GM19025 (cell line): ENCODE results near the gene SYNDIG1.
"Not testable (repeated sequence)": the region's sequence is repeated elsewhere in the genome, so short reads cannot be mapped to it uniquely, and the experiment has no call there.

Experiments used
- ATAC-seq: cut with Tn5 transposase; IDR thresholded peaks from one replicate; pipeline ENCODE4 v1.9.1; 2021; ENCODE audit warnings: mild to moderate bottlenecking, low read depth, moderate library complexity; ENCODE audit not compliant: unreplicated experiment

Gene SYNDIG1

DNA sequence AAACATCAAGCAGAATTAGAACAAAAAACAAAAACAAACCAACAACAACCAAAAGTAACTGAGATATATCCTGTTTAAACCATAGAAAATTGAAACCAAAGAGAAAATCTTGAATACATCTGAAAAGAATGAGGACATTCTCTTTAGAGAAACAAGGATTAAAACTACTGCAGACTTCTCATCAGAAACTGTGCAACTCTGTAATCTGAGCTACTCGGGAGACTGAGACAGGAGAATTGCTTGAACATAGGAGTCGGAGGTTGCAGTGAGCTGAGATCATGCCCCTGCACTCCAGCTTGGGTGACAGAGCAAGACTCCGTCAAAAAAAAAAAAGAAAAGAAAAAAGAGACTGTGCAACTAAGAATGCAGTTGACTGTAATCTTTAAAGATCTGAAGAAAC lies 153.4 kb downstream of the SYNDIG1 start:
- ATAC-seq = no peak

DNA sequence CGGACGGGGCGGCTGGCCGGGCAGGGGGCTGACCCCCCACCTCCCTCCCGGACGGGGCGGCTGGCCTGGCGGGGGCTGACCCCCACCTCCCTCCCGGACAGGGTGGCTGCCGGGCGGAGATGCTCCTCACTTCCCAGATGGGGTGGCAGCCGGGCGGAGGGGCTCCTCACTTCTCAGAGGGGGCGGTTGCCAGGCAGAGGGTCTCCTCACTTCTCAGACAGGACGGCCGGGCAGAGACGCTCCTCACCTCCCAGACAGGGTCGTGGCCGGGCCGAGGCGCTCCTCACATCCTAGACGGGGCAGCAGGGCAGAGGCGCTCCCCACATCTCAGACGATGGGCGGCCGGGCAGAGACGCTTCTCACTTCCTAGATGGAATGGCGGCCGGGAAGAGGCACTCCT lies 156.7 kb downstream of the SYNDIG1 start:
- not testable (repeated sequence) for ATAC-seq

DNA sequence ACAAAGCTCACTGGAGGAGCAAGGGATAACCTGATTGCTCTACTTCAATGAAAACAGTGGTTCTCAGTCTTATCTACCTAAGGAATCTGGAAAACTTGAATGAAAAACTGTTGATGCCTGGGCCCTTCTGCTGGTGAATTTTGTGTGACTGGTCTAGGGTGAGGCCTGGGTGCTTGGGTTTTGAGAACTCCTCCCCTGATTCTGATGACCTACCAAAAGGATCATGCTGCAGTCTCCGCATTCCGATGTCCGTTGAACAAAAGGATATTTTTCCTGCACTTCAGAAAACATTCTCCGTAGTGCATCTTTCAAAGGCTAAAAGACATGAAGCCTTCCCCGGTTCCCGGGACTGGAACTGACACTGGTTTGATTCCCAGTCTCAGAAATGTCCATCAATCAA lies 157.9 kb downstream of the SYNDIG1 start:
- no peak for ATAC-seq

DNA sequence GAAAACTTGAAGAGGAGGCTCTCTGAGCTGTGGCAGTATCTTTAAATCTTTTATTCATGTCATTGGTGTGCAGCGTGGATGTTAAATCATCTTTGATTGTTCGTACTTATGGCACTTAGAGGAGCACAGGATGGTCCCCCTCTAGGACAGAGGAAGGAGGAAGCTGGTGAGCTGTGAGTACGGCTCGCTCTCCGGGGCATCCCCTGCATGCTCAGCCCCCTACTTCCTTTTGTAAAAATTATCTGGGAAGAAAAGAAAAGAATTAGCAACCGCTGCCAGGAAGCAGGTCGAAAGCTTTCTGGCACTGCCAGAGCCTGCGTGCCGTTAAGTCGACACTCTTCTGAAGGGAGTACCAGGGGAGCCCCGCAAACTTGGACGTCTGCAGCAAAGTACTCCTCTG lies 158.5 kb downstream of the SYNDIG1 start:
- ATAC-seq = no peak

DNA sequence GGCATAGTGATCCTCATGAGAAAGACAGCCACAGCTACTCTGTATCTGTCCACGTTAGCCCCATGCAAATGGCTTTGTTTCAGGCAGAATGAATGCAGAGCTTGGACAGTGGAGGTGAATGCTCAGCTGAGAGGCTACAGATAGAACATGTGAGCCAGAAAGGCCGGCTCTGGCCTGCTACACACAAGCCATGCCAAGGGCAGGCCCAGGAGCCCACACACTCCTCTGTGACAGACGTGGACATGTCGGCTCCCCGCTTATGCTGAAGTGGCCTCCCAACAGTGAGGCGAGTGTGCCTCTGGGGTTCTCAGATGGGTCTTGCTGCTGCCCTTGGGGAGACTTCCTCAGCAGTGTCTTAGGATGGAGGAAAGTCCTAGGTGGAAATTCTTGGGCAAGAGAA lies 159.6 kb downstream of the SYNDIG1 start:
- ATAC-seq = no peak

DNA sequence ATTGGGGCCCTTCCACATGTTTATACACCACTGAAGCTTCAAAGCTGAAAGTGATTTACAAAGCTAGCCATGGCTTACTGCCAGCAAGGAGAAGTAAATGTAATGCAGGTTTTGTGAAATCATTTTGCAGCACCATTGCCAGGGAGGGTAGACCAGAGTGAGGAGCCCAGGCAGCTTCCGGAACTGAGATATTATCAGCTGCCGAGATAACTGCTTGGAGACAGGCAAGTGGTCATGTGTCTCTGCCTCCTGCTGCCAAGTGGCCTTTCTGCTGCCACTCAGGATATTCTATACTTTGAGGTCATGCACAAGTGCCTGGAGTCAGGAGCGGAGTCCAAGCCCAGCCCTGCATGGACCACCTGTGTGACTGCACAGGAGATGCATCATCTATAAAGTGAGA lies 160.2 kb downstream of the SYNDIG1 start:
- ATAC-seq = no peak

DNA sequence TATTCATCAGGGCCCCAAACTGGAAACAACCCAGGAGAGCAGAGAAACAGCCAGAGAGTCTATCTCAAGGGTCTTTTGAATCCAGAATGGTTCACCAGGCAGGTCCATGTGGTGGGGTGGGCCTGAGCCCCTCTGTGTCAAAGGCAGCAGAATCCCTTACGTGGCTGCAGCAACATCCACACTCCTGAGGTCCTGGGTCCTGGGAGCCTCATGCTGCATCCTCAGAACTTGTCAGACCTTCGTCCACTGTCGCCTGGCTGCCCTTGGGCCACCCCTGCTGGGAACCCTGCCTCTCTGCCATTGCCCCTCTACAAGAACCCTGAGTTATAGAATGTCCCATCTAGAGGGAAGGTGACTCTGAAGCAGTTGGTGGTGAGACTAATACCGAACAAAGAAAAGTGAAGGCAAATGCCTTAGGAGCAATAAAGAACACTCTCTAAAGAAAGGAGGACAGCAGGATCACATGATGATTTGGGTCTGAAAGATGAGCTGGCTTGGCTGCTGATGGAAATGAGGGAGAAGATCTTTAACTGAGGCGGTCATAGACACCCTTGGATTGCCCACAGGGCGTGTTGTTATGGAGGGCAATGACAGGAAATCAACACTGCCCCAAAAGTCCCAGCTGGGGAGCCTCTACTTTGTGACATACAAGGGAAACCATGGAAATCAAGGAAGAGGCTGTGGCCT lies 161.2 kb downstream of the SYNDIG1 start:
- no peak for ATAC-seq

DNA sequence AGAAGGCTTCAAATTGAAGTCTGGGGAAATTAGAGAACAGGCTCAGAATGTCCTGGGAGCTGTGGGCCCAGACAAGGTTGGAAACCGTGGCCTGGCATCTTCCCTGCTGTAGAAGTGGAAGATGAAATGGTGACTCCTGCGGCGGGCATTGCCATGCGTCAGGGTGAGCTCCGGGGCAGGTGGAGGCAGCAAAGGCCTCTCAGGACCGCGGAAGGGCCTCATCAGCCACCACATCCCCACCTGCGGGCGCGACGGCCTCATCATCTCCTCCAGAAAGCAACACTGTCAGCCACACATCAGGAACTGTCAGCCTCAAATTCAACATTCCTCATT lies 161.7 kb downstream of the SYNDIG1 start:
- no peak for ATAC-seq

DNA sequence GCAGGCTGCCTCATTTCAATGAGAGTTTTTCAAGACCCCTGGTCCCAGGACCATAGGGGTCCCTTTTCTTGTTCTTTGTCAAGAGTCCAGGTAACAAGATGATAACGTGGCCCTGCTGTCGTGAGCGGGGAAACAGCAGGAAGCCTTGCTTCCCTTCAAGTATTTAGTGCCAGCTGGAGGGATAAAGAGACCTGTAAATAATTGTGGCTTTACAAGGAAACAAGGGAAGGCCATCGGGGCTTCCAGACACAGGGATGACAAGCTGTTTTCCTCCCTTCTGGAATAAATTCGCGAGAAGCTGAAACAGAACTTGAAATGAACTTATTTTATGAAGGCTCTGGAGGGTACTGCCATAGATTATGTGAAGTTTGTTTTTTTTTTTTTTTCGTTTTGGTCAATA lies 163.2 kb downstream of the SYNDIG1 start:
- ATAC-seq = no peak

DNA sequence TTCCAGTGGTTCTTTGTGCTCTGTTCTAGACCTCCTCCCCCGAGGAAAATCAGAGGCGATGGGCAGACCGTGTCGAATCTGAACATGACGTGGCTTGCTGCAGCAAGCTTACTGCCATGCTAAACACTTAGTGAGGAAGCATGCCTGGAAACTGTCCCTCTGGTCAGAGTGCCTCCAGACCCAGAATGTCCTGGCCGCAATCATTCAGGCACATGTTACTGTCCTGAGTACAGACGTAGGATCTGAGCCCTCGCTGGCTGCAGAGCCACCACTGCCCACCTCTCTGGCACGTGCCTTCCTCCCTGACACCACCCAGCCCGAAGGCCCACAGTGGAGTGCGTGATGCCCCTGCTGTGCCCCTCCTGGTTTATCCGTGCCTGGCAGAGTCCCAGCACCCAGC lies 163.6 kb downstream of the SYNDIG1 start:
- ATAC-seq = no peak

DNA sequence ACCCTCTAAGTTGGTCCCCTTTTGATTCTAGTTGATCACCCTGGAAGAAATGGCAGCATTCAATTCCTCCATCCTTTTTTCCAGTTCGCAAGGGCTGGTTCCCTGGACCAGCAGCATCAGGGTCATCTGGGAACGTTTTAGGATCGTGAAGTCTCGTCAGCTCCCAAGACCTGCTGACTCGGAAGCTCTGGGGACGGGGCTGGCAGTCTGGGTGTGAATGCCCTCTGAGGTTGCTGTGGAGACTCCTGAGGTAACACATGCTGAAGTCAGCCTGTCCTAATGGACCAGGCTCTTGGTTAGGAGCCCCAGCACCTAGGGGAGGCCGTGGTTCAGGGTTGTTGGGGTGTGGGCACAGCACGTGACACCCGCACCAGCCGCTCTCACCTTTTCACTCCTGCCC lies 164.1 kb downstream of the SYNDIG1 start:
- ATAC-seq = no peak

DNA sequence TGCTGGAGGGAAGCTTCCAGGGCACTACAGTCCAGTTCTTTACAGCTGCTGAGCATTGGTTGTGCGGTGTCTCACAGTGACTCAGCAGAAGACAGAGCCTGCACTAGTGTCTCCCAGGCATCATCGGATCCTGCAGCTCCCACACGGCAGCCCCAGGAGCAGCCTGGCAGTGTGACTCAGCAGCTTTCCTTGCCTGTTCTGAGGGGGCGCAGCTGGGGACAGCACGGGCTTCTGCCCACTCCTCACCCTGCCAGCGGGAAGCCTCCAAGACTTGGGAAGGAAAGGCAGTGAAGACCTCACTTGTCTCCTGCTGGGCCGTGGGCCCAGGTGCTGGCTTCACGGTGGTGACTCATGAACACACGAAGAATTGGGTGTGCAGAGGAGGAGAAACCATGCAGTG lies 165.4 kb downstream of the SYNDIG1 start:
- ATAC-seq = no peak

DNA sequence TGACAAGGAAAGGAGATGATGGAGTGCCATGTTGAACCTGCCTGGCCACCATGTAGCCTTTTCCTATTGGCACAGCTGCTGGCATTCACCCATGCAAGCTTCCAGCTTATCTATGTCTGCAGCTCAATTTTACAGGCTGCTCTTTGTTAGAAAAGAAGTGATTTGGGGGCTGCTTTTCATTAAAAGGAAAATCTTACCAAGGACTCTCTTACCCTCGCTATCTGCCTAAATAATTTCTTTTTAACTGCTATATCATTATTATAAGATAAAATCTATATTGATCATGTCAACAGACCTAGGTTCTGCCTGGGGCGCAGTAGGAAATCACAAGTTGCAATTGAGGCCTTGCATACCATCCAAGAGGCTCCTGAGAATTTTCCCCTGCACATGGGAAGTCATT lies 167.2 kb downstream of the SYNDIG1 start:
- ATAC-seq = no peak

DNA sequence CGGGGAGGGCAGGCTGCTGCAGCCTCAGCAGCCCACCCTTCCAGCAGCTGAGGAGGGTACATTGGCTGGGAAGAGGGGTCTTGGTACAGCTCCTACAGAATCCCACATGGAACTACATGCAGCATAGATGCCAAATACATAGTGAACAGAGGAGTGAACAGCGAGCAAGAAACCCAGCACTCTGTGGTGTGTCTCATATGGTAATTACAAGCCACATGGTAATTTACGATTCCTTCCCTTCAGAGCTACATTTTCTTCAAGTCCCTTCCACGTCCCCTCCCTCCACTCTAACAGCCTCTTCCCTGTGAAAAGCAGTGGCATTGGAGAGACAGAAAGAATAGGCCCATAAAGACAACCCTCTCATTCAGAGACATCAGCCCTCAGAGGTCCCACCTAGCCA lies 167.7 kb downstream of the SYNDIG1 start:
- no peak for ATAC-seq

DNA sequence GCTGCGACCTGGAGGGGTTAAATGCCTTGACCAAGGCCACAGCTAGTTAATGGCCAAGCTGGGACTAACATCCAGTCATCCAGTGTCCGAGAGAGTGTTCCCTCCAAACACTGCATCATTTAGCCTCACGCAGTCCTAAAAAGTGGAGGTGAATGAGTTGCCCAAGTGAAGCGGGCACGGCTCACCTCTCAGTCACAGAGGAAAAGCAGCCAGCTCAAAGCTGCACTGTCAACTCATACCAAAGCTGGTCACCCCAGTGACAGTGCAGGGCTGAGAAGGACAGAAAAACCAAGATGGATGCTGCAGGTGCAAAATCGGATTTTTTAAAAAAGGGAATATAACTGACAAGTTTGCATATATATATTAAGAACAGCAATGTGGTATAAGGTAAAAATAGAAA lies 168.5 kb downstream of the SYNDIG1 start:
- ATAC-seq = no peak

DNA sequence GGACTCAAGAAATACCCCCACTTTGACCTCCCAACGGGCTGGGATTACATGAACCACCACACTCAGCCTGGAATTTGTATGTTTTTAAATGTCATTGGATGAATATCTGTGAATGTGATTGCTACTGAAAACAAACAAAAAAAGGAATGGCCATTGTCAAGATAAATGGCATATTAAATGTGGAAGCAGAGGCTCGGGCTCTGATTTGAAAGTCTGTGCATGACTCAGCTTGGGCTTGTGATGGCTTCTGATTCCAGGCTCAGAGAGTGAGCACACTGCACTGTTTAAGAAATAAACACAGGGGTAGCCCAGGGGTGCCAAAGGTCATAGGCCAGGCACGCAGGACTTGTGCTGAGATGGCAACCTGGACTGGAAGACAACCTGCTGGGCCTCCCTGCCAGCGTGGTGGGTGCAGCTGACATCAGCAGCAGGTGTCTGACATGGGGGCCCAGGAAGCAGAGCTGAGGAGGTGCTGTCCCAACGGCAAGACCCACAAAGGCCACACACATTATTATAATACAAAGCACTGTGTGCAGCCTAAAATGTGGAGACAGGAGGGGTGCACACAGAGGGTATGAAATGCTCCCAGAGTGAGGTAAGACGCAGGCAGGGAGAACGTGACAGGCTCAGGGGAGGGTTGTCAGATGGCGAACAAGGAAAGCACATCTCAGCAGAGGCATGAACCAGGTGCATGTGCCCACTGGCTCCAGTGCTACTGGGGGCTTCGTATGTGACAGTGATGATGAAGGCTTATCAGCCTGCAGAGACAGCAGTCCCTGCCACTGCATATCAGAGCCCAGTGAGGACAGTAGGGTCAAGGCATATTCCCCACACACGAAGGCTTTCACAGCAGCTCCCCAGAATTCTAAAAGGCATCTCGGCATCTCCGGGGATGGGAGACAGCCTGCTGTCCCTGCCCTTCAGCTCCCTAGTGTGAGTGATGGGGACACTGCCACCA lies 169.4 kb downstream of the SYNDIG1 start:
- no peak for ATAC-seq

DNA sequence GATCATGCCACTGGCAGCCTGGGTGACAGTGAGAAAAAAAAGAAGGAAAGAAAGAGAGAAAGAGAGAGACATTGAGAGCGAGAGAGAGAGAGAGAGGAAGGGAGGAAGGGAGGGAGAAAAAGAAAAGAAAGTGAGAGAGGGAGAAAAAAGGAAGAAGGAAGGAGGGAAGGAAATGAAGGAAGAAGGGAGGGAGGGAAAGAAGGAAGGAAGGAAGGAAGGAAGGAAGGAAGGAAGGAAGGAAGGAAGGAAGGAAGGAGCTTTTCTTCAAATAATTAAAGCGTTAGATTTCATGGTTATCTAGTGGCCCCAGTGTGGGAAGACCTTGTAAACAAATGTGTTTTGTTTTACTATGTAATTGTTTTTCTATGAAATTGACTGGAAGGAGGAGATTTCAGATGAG lies 170.8 kb downstream of the SYNDIG1 start:
- no peak for ATAC-seq

DNA sequence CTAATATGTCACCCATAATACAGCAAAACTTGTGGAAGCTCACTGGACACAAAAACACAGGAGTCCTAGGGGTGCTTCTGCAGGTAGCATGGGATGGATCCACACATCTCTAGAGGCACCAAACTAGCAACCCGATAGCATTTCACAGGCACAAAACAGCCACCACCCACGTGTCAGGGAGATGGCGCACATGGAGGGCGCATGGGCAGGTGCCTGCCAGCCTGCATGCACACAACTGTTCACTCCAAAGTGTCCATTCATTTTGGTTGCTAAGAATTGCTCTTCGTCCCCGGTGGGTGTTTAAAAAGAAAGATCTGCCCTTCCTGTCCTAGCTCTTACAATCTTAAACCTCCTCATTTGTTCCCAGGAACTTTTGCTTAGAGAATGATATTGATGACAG lies 171.3 kb downstream of the SYNDIG1 start:
- no peak for ATAC-seq

DNA sequence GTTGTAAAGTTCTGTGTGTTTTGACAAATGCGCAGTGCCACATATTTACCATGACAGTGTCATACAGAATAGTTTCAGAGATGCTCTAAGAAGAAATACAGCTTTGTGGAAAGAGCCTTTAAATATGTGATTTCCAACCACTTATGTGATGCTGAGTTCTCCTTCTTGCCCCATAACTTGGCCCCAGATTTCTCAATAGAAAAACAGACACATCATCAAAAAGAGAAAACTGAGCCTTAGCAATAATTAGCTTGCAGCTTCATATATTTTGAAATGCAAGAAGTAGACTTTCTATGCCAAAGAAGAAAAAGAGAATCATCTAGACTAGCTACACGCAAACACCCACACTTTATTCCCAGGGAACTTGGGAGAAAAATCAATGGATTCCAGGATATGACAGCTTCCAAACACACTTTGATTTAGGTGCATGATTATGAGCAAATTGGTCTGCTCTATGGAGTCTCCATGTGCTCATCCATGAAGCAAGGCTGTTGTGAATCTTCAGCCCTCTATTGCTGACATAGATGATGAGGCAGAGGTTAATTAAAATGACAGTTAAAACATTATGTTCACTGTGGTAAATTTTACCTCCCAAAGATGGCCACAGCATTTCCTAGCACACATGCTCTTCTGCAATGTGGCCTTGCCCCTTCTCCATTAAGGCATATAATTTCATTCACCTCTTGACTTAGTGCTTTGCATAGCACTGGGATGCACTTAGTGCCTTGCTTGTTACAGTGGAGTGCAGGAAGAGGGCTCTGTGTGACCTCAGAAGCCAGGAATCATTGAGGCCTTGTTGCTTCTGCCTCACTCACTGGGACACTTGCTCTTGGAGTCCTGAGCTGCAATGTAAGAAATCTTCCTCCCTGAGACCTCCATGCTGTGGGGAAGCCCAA lies 174.6 kb downstream of the SYNDIG1 start:
- no peak for ATAC-seq

DNA sequence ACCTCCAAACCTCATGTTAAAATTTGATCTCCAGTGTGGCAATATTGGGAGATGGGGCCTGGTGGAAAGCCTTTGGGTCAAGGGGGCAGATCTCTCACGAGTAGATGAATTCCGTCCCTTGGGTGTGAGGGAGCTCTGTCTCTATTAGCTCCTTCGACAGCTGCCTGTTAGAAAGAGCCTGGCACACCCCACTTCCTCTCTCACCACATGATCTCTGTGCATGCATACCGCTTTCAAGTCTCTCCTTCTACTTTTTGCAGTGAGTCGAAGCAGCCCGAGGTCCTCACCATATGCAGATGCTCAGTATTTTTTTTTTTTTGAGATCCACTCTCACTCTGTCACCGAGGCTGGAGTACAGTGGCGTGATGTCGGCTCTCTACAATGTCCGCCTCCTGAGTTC lies 176.9 kb downstream of the SYNDIG1 start:
- no peak for ATAC-seq

DNA sequence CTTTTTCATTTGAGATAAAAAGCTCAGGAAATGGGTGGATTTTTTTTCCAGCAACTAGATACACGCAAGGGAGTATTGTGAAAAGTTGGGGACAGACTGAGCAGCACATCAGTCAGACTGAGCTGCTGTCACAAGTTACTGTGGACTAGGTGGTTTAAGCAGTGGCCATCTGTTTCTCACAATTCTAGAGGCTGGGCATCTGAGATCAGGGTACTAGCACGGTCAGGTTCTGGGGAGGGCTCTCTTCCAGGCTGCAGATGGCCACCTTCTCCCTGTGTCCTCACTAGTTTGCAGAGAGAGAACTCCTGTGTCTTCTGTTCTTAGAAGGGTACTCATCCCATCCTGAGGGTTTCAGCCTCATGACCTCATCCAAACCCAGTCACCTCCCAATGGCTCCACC lies 178.3 kb downstream of the SYNDIG1 start:
- ATAC-seq = no peak
